Measurements from ENCODE around the gene RNF227. TPM values are rescaled to one million over a fixed set of nuclear protein-coding genes. Genes with fewer than 3 reads are reported as not detected.

The RNF227 gene
- total and polyA plus RNA-seq, 2 of the 13 experiments (the other 11 are each of a cell fraction or from before 2014, with no cell fraction given) = 0.20 to 0.79 TPM

DNA sequence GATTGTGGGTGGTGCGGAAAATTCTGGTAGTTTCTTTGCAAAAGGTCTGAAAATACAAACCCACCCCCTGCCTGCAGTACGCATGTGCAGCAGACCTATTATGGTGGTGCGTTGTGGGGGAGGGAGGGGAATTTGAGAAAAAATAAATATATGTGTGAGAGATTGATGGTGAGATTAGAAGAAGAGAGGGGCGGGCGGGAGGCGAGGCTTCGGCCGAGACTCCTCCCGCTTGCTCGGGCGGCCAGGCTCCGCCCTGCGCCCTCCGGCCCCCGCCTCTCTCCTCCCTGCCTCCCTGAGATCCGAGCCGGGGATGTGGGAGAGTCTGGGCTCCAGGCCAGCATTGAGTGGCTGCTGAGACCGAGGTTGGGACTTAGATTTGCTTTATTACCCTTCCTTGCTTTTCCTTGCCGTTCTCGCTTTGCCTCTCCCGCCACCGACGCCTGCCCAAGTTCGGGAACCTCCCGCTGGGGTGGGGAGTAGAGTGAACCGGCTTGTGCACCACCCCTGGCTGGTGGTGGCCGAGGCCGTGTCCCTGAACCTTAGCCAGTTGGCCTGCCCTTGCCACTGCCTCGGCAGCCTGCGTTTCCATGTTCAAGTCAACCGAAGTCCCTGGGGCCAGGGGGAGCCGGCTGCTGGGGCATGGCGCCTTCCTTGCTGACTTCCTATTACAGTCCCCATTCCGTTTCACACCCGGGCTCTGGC lies 28.5 kb downstream of the RNF227 start (continued):
- TF ChIP-seq, protein P1, sequence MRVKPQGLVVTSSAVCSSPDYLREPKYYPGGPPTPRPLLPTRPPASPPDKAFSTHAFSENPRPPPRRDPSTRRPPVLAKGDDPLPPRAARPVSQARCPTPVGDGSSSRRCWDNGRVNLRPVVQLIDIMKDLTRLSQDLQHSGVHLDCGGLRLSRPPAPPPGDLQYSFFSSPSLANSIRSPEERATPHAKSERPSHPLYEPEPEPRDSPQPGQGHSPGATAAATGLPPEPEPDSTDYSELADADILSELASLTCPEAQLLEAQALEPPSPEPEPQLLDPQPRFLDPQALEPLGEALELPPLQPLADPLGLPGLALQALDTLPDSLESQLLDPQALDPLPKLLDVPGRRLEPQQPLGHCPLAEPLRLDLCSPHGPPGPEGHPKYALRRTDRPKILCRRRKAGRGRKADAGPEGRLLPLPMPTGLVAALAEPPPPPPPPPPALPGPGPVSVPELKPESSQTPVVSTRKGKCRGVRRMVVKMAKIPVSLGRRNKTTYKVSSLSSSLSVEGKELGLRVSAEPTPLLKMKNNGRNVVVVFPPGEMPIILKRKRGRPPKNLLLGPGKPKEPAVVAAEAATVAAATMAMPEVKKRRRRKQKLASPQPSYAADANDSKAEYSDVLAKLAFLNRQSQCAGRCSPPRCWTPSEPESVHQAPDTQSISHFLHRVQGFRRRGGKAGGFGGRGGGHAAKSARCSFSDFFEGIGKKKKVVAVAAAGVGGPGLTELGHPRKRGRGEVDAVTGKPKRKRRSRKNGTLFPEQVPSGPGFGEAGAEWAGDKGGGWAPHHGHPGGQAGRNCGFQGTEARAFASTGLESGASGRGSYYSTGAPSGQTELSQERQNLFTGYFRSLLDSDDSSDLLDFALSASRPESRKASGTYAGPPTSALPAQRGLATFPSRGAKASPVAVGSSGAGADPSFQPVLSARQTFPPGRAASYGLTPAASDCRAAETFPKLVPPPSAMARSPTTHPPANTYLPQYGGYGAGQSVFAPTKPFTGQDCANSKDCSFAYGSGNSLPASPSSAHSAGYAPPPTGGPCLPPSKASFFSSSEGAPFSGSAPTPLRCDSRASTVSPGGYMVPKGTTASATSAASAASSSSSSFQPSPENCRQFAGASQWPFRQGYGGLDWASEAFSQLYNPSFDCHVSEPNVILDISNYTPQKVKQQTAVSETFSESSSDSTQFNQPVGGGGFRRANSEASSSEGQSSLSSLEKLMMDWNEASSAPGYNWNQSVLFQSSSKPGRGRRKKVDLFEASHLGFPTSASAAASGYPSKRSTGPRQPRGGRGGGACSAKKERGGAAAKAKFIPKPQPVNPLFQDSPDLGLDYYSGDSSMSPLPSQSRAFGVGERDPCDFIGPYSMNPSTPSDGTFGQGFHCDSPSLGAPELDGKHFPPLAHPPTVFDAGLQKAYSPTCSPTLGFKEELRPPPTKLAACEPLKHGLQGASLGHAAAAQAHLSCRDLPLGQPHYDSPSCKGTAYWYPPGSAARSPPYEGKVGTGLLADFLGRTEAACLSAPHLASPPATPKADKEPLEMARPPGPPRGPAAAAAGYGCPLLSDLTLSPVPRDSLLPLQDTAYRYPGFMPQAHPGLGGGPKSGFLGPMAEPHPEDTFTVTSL (CRISPR knock-in tag; IDR thresholded peaks at IDR 0.05; ENCODE audit: borderline replicate concordance) = no peak
- TF ChIP-seq ONECUT2 (CRISPR knock-in tag; IDR thresholded peaks at IDR 0.05) (no peak), ZNF20 (CRISPR knock-in tag; IDR thresholded peaks at IDR 0.05) (no peak), HOXA9 (CRISPR knock-in tag; IDR thresholded peaks at IDR 0.05; ENCODE audit: borderline replicate concordance) (no peak), TAF1 (CRISPR knock-in tag; IDR thresholded peaks at IDR 0.05) (peak; percentile 64), NFRKB (IDR thresholded peaks at IDR 0.05) (no peak), RXRB (CRISPR knock-in tag; IDR thresholded peaks at IDR 0.05; ENCODE audit: borderline replicate concordance) (peak; percentile 46; the same call in 1 of the 2 replicates), ZNF441 (CRISPR knock-in tag; IDR thresholded peaks at IDR 0.05; ENCODE audit: borderline replicate concordance) (peak; percentile 66; the same call in 1 of the 2 replicates), SMARCE1 (IDR thresholded peaks at IDR 0.05; ENCODE audit: borderline replicate concordance) (no peak), ZNF563 (CRISPR knock-in tag; IDR thresholded peaks at IDR 0.05) (no peak), TCF12 (IDR thresholded peaks at IDR 0.05) (no peak), TCF12 (CRISPR knock-in tag; IDR thresholded peaks at IDR 0.05) (peak; percentile 64; the same call in 1 of the 2 replicates), GATA4 (IDR thresholded peaks at IDR 0.05; ENCODE audit: borderline replicate concordance, low read depth) (no peak), PAF1 (CRISPR knock-in tag; IDR thresholded peaks at IDR 0.05) (no peak), ZNF883 (CRISPR knock-in tag; IDR thresholded peaks at IDR 0.05; ENCODE audit: not compliant biosample characterization) (no peak), RFXANK (CRISPR knock-in tag; IDR thresholded peaks at IDR 0.05) (no peak)
- TF ChIP-seq, protein P2, sequence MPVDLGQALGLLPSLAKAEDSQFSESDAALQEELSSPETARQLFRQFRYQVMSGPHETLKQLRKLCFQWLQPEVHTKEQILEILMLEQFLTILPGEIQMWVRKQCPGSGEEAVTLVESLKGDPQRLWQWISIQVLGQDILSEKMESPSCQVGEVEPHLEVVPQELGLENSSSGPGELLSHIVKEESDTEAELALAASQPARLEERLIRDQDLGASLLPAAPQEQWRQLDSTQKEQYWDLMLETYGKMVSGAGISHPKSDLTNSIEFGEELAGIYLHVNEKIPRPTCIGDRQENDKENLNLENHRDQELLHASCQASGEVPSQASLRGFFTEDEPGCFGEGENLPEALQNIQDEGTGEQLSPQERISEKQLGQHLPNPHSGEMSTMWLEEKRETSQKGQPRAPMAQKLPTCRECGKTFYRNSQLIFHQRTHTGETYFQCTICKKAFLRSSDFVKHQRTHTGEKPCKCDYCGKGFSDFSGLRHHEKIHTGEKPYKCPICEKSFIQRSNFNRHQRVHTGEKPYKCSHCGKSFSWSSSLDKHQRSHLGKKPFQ (CRISPR knock-in tag; IDR thresholded peaks at IDR 0.05; ENCODE audit: insufficient replicate concordance) = no peak
- TF ChIP-seq, protein P3, sequence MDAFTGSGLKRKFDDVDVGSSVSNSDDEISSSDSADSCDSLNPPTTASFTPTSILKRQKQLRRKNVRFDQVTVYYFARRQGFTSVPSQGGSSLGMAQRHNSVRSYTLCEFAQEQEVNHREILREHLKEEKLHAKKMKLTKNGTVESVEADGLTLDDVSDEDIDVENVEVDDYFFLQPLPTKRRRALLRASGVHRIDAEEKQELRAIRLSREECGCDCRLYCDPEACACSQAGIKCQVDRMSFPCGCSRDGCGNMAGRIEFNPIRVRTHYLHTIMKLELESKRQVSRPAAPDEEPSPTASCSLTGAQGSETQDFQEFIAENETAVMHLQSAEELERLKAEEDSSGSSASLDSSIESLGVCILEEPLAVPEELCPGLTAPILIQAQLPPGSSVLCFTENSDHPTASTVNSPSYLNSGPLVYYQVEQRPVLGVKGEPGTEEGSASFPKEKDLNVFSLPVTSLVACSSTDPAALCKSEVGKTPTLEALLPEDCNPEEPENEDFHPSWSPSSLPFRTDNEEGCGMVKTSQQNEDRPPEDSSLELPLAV (CRISPR knock-in tag; conservative IDR thresholded peaks at IDR 0.05; ENCODE audit: low read depth) = no peak
- TF ChIP-seq, protein P4, sequence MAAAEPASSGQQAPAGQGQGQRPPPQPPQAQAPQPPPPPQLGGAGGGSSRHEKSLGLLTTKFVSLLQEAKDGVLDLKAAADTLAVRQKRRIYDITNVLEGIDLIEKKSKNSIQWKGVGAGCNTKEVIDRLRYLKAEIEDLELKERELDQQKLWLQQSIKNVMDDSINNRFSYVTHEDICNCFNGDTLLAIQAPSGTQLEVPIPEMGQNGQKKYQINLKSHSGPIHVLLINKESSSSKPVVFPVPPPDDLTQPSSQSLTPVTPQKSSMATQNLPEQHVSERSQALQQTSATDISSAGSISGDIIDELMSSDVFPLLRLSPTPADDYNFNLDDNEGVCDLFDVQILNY (CRISPR knock-in tag; conservative IDR thresholded peaks at IDR 0.05) = peak; percentile 52; the same call in 1 of the 2 replicates
- TF ChIP-seq, protein P5, sequence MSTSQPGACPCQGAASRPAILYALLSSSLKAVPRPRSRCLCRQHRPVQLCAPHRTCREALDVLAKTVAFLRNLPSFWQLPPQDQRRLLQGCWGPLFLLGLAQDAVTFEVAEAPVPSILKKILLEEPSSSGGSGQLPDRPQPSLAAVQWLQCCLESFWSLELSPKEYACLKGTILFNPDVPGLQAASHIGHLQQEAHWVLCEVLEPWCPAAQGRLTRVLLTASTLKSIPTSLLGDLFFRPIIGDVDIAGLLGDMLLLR (CRISPR knock-in tag; IDR thresholded peaks at IDR 0.05) = no peak
